Calu3 (cell line): ENCODE measurements around the gene SLC39A6. TPM values are rescaled to one million over a fixed set of nuclear protein-coding genes. Genes with fewer than 3 reads are reported as not detected.
"Not testable (repeated sequence)": the region's sequence is repeated elsewhere in the genome, so short reads cannot be mapped to it uniquely, and the experiment has no call there.

Experiments
- BruUV-seq: library from RNA; stranded (reverse); fragments of 400-500 nt; replicated peaks from 2 replicates; lab custom pipeline; 2021; lab: Mats Ljungman, UMichigan
- CTCF ChIA-PET: fragments of 300-600 bp; sonication (Branson Sonifier 250); formaldehyde crosslinking; loops from one replicate; lab custom pipeline; 2022; ENCODE audit warnings: antibody characterized with exemption; lab: Charles Lee
- DNase-seq: peaks from one replicate; pipeline ENCODE4 v3.0.0; 2022
- H3K27ac Mint-ChIP-seq: one replicate; pipeline ENCODE4 v1.8.0; 2022; ENCODE audit warnings: mixed read lengths; ENCODE audit not compliant: unreplicated experiment
- H3K27me3 Mint-ChIP-seq: one replicate; pipeline ENCODE4 v1.8.0; 2022; ENCODE audit warnings: mixed read lengths; ENCODE audit not compliant: unreplicated experiment
- H3K36me3 Mint-ChIP-seq: one replicate; pipeline ENCODE4 v1.8.0; 2022; ENCODE audit warnings: mild to moderate bottlenecking, moderate library complexity, mixed read lengths; ENCODE audit not compliant: insufficient read depth, unreplicated experiment
- H3K4me1 Mint-ChIP-seq: one replicate; pipeline ENCODE4 v1.8.0; 2022; ENCODE audit warnings: mild to moderate bottlenecking, low read depth, mixed read lengths; ENCODE audit not compliant: unreplicated experiment
- H3K4me3 Mint-ChIP-seq: one replicate; pipeline ENCODE4 v1.8.0; 2022; ENCODE audit warnings: mild to moderate bottlenecking, low read depth, moderate library complexity, mixed read lengths; ENCODE audit not compliant: unreplicated experiment
- H3K9me3 Mint-ChIP-seq: one replicate; pipeline ENCODE4 v1.8.0; 2022; ENCODE audit warnings: low read depth, mixed read lengths; ENCODE audit not compliant: unreplicated experiment
- CTCF ChIP-seq: fragments of 200-600 bp; IDR thresholded peaks from one replicate; pipeline ENCODE4 v1.8.0; 2022; ENCODE audit warnings: antibody characterized with exemption; ENCODE audit not compliant: unreplicated experiment
- intact Hi-C: fragments of 100-400 bp; cut with micrococcal nuclease; formaldehyde crosslinking; loops from one replicate; pipeline ENCODE4 v1.10.0; 2022; ENCODE audit not compliant: unreplicated experiment
- total RNA-seq: library from RNA; stranded (reverse); gene quantifications from 2 replicates; pipeline ENCODE4 v1.2.3, GENCODE V29; 2022

The SLC39A6 gene
- total RNA-seq, 1 experiment from 2014 or later = 62.9 TPM

DNA sequence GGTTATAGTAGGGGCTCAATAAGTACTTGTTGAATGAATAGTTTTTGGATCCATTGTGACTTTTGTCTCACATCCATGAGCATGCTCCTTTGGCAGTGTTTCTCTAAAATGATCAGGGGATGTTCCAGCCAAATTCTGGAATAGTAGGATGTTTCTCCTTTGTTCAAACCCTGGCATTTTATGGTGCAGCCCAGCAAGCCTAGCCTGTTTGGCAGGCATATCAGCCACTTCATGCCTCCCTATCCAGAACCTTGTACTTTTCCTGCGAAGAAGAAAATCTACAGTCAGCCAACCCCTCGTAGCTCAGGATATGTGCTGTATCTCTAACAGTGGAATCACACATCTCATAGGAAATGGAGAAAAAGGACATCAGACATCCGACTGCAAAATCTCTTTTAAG lies 34.7 kb downstream of the SLC39A6 start:
- no peaks in the 10 kb centered on the region for H3K9me3 Mint-ChIP-seq
- BruUV-seq = no TSS peak
- intact Hi-C loops = no loop called here
- no peaks in the 10 kb centered on the region for H3K27me3 Mint-ChIP-seq
- H3K4me3 Mint-ChIP-seq = no peak overlapping the region
- TF ChIP-seq CTCF = no peak
- no peaks in the 10 kb centered on the region for H3K4me1 Mint-ChIP-seq
- H3K36me3 Mint-ChIP-seq = no peaks in the 10 kb centered on the region
- no peak overlapping the region for H3K27ac Mint-ChIP-seq
- CTCF ChIA-PET = interaction anchor here (1.9 kb wide), 1 partner anchor 76 kb away, joined by 10 read pairs; no protein-coding TSS in a partner anchor
- no peak for DNase-seq

DNA sequence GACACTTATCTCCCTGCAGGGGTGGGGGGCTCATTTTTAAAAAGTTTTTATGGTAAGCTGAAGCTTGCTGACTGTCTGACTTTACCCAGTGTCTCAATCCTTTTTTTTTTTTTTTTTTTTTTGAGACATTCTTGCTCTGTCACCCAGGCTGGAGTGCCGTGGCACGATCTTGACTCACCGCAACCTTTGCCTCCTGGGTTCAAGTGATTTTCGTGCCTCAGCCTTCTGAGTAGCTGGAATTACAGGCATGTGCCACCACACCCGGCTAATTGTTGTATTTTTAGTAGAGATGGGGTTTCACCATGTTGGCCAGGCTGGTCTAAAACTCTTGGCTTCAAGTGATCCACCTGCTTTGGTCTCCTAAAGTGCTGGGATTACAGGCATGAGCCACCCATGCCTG lies 37.0 kb downstream of the SLC39A6 start:
- intact Hi-C loops = not testable (repeated sequence)

DNA sequence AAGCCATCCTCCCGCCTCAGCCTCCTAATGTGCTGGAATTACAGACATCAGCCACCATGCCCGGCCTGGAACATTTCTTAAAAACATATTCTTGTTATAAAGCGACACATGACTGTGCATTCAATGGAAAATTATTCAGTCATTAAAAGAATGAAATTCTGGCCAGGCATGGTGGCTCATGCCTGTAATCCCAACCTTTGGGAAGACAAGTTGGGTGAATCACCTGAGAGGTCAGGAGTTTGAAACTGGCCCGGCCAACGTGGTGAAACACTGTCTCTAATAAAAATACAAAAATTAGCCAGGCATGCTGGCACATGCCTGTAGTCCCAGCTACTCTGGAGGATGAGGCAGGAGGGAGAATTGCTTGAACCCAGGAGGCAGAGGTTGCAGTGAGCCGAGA lies 40.1 kb downstream of the SLC39A6 start:
- H3K4me1 Mint-ChIP-seq = no peaks in the 10 kb centered on the region
- intact Hi-C loops = no loop called here
- H3K4me3 Mint-ChIP-seq = no peak overlapping the region
- CTCF ChIA-PET = no interaction called here
- H3K27me3 Mint-ChIP-seq = no peaks in the 10 kb centered on the region
- no TSS peak for BruUV-seq
- DNase-seq = no peak
- no peaks in the 10 kb centered on the region for H3K36me3 Mint-ChIP-seq
- no peak for TF ChIP-seq CTCF
- peaks cover under 1% of the 10 kb centered on the region for H3K9me3 Mint-ChIP-seq
- no peak overlapping the region for H3K27ac Mint-ChIP-seq

More for the DNA sequence above, 37.0 kb downstream of the SLC39A6 start:
- H3K9me3 Mint-ChIP-seq, H3K27me3 Mint-ChIP-seq, H3K27ac Mint-ChIP-seq, BruUV-seq, H3K4me1 Mint-ChIP-seq, H3K4me3 Mint-ChIP-seq, H3K36me3 Mint-ChIP-seq: not testable (repeated sequence)
- DNase-seq = peak; percentile 2
- CTCF ChIA-PET = interaction anchor here (0.7 kb wide), 1 partner anchor 62 kb away, joined by 4 read pairs; no protein-coding TSS in a partner anchor

DNA sequence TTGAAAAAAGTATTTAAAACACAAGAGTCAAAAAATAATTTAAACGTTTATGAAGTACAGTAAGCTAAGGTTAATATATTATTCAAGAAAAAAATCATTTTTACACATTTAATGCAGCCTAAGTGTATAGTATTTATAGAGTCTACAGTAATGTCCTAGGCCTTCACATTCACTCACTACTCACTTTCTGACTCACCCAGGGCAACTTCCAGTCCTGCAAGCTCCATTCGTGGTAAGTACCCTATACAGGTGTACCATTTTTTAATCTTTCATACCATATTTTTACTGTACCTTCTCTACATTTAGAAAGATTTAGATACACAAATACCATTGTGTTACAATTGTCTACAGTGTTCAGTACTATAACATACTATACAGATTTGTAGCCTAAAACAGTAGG lies 40.9 kb downstream of the SLC39A6 start:
- no peak overlapping the region for H3K4me3 Mint-ChIP-seq
- CTCF ChIA-PET = no interaction called here
- BruUV-seq = no TSS peak
- peaks cover 2% of the 10 kb centered on the region for H3K9me3 Mint-ChIP-seq
- intact Hi-C loops = no loop called here
- no peaks in the 10 kb centered on the region for H3K4me1 Mint-ChIP-seq
- no peak for DNase-seq
- H3K27me3 Mint-ChIP-seq = no peaks in the 10 kb centered on the region
- no peak for TF ChIP-seq CTCF
- no peaks in the 10 kb centered on the region for H3K36me3 Mint-ChIP-seq
- H3K27ac Mint-ChIP-seq = no peak overlapping the region

DNA sequence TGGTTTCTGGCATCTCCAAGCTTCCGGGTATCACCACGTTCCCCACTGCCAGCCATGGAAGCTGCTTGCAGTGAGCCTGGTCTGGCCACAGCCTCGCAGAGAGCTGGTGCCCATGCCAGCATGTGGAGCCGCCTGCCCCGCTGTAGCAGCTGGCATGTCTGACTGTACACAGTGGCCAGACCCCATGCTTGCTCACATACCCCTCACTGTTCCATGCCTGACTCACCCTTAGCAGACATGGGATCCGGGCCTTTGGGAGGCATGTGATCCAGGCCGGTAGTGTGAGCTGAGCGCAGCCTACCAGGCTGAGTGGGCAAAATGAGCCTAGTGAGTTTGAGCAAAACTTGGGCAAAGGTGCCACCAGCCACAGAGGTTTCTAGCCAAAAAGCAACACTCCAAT lies 43.0 kb downstream of the SLC39A6 start:
- Mint-ChIP-seq H3K4me1 (no peaks in the 10 kb centered on the region), H3K4me3 (no peak overlapping the region), H3K9me3 (peaks cover 2% of the 10 kb centered on the region), H3K36me3 (no peaks in the 10 kb centered on the region), H3K27me3 (peaks cover under 1% of the 10 kb centered on the region), H3K27ac (no peak overlapping the region)
- DNase-seq = no peak
- BruUV-seq = no TSS peak
- CTCF ChIA-PET = interaction anchor here (1.0 kb wide), 1 partner anchor 11 kb away, joined by 3 read pairs; no protein-coding TSS in a partner anchor
- no peak for TF ChIP-seq CTCF
- intact Hi-C loops = no loop called here
